ENCODE measurements around the gene ACSM2A. TPM values are rescaled to one million over a fixed set of nuclear protein-coding genes. Genes with fewer than 3 reads are reported as not detected.
A peak's percentile ranks its signal among the peaks of the same experiment; 100 is the strongest.
"Not testable (repeated sequence)": the region's sequence is repeated elsewhere in the genome, so short reads cannot be mapped to it uniquely, and the experiment has no call there.

Gene ACSM2A, protein sequence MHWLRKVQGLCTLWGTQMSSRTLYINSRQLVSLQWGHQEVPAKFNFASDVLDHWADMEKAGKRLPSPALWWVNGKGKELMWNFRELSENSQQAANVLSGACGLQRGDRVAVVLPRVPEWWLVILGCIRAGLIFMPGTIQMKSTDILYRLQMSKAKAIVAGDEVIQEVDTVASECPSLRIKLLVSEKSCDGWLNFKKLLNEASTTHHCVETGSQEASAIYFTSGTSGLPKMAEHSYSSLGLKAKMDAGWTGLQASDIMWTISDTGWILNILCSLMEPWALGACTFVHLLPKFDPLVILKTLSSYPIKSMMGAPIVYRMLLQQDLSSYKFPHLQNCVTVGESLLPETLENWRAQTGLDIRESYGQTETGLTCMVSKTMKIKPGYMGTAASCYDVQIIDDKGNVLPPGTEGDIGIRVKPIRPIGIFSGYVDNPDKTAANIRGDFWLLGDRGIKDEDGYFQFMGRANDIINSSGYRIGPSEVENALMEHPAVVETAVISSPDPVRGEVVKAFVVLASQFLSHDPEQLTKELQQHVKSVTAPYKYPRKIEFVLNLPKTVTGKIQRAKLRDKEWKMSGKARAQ
- not detected in 2 replicates for total RNA-seq (2014; rRNA removed; shearing (Covaris generic))

- H3K4me1 ChIP-seq; DNase-seq; H3K27ac ChIP-seq; H3K4me3 ChIP-seq; H3K27me3 ChIP-seq; H3K9me3 ChIP-seq (replicated peaks); H3K36me3 ChIP-seq: not testable (repeated sequence)
Observed at GRCh38 chr16:20451364-20451763, at the start of gene ACSM2A. ACSM2A (plus strand) TSS chr16:20451521; CDS start chr16:20460115, 8,594 bp downstream.

DNA sequence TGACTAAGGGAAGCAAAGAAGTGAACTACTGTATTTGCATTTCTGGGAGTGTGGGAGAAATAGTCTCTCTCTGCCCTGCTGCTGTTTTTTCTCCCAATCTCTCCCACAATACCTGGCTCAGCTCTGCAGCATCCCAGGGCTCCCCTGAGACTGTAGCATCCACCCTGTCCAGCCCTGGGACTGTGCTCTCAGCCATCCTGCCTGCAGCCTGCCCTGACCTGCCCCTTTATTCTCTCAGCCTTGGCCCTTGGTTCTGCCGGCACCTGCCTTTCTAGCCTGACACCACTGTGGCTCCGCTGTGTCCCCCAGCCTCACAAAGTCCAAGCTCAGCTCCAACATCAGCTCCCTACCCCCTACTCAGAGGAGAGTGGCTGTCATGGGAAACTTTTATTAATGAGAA lies 48.7 kb upstream of the ACSM2A start:
- no peaks in the 10 kb centered on the region for H3K4me1 ChIP-seq
- H3K36me3 ChIP-seq = no peaks in the 10 kb centered on the region
- no peak overlapping the region for H3K27ac ChIP-seq
- H3K27me3 ChIP-seq = no peaks in the 10 kb centered on the region
- no peak overlapping the region for H3K4me3 ChIP-seq
- H3K9me3 ChIP-seq (replicated peaks) = no peaks in the 10 kb centered on the region
- DNase-seq = no peak

GRCh38 chr16:20404637-20405036 lies 46.7 kb upstream of the ACSM2A start, which contains the start of gene PDILT:
PDILT (minus strand) TSS chr16:20404737; CDS start chr16:20399300, 5,437 bp downstream.
- Histone ChIP-seq H3K27ac (no peak within 1 kb of the TSS), H3K4me1 (no peaks in the 10 kb centered on the region), H3K4me3 (no peak within 1 kb of the TSS), H3K9me3 (replicated peaks) (no peaks in the 10 kb centered on the region), H3K27me3 (no peaks in the 10 kb centered on the region), H3K36me3 (no peaks in the 10 kb centered on the region)
- DNase-seq = no peak

DNA sequence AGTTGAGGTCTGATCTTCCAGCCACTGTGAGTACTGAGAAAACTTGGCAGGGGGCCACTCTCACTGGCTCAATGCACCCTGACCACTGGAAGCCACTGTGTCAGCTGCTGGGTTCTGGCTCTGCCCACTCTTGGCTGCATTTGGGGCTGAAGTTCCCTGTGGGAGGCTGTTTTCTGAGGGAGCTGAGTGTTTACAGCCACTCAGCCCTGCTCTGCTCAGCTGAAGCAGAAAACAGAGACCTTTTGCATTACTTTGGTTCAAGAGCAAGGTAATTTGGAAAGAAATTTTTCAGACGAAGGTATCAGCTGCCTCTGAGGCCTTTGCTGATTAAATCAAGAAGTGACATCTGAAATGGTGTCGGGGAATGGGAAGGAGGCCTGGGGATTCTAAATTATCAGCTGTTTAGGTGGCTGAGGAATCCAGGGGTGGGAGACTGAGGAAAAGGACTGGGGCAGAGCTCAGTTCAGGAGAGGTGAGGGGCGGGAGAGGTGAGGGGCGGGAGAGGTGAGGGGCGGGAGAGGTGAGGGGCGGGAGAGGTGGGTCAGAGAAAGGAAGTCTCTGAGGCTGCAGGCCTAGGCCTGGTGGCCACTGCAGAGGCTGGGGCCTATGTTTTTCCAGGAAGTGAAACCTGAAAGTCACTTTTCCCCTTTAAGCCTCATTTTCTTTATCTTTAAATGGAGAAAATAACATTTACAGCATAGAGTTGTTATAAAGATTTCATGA lies 41.8 kb upstream of the ACSM2A start, which contains the start of gene ACSM5:
Gene ACSM5 (plus strand): TSS at position 137 of the 723 bp plus-strand sequence. CDS start 1,951 bp downstream, outside the sequence.
- no peaks in the 10 kb centered on the region for H3K4me1 ChIP-seq
- peak; percentile 31 to 51 for DNase-seq
- no peak within 1 kb of the TSS for H3K27ac ChIP-seq

DNA sequence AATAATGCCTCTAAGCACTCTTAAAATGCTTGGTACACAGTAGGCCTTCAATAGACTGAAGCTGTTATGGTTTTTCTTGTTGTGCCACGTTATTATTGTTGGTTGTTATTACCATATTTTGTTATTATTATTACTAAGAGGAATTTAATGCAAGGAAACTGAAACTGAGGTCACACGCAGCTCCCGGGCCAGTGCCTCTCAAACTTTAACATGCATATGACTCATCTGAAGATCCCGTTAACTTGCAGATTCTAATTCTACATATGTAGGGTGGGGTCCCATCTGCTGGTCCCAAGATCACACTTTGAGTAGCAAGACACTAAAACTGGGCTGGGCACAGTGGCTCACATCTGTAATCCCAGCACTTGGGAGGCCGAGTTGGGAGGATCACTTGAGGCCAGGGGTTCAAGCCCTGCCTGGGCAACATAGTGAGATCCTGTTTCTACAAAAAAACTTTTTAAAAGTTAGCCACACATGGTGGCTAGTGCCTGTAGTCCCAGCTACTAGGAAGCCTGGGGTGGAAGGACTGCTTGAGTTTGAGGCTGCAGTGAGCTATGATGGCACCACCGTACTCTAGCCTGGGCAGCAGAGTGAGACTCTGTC lies 41.1 kb upstream of the ACSM2A start:
- no peak for DNase-seq
- Histone ChIP-seq H3K27me3 (no peaks in the 10 kb centered on the region), H3K4me3 (no peak overlapping the region), H3K27ac (no peak overlapping the region), H3K4me1 (no peaks in the 10 kb centered on the region), H3K9me3 (replicated peaks) (no peaks in the 10 kb centered on the region), H3K36me3 (no peaks in the 10 kb centered on the region)

More for the DNA sequence above, 41.8 kb upstream of the ACSM2A start, which contains the start of gene ACSM5:
- Histone ChIP-seq H3K27me3 (no peaks in the 10 kb centered on the region), H3K36me3 (no peaks in the 10 kb centered on the region), H3K4me3 (no peak within 1 kb of the TSS), H3K9me3 (replicated peaks) (no peaks in the 10 kb centered on the region)

- DNase-seq = no peak
- Histone ChIP-seq H3K27ac (no peak overlapping the region), H3K36me3 (no peaks in the 10 kb centered on the region), H3K4me1 (no peaks in the 10 kb centered on the region), H3K27me3 (no peaks in the 10 kb centered on the region), H3K9me3 (replicated peaks) (no peaks in the 10 kb centered on the region), H3K4me3 (no peak overlapping the region)
Observed at GRCh38 chr16:20411055-20411454, 40.3 kb upstream of the ACSM2A start.

GRCh38 chr16:20415541-20415940 lies 35.8 kb upstream of the ACSM2A start:
- Histone ChIP-seq H3K9me3 (replicated peaks) (no peaks in the 10 kb centered on the region), H3K27ac (no peak overlapping the region), H3K4me1 (no peaks in the 10 kb centered on the region), H3K4me3 (no peak overlapping the region), H3K27me3 (no peaks in the 10 kb centered on the region), H3K36me3 (no peaks in the 10 kb centered on the region)
- no peak for DNase-seq

DNA sequence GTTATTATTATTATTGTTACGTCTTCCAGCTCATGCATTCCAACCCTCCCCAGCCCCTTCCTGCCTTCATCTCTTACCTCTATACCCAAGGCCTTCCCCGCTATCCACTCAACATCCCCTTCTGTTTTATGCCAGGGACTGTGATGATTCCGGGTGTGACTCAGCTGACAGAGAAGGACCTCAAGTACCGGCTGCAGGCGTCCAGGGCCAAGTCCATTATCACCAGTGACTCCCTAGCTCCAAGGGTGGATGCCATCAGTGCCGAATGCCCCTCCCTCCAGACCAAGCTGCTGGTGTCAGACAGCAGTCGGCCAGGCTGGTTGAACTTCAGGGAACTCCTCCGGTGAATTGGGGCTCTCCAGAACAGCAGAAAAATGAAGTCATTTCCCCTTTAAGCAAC lies 32.2 kb upstream of the ACSM2A start:
- not testable (repeated sequence) for H3K9me3 ChIP-seq (replicated peaks); H3K36me3 ChIP-seq; DNase-seq; H3K4me1 ChIP-seq; H3K27me3 ChIP-seq; H3K4me3 ChIP-seq; H3K27ac ChIP-seq

GRCh38 chr16:20421748-20422147 lies 29.6 kb upstream of the ACSM2A start:
- H3K4me3 ChIP-seq; H3K9me3 ChIP-seq (replicated peaks); H3K27ac ChIP-seq; H3K27me3 ChIP-seq; H3K4me1 ChIP-seq; DNase-seq; H3K36me3 ChIP-seq: not testable (repeated sequence)

GRCh38 chr16:20423772-20424128 lies 27.6 kb upstream of the ACSM2A start:
- H3K27ac ChIP-seq; H3K36me3 ChIP-seq; DNase-seq; H3K4me3 ChIP-seq; H3K27me3 ChIP-seq; H3K9me3 ChIP-seq (replicated peaks); H3K4me1 ChIP-seq: not testable (repeated sequence)

DNA sequence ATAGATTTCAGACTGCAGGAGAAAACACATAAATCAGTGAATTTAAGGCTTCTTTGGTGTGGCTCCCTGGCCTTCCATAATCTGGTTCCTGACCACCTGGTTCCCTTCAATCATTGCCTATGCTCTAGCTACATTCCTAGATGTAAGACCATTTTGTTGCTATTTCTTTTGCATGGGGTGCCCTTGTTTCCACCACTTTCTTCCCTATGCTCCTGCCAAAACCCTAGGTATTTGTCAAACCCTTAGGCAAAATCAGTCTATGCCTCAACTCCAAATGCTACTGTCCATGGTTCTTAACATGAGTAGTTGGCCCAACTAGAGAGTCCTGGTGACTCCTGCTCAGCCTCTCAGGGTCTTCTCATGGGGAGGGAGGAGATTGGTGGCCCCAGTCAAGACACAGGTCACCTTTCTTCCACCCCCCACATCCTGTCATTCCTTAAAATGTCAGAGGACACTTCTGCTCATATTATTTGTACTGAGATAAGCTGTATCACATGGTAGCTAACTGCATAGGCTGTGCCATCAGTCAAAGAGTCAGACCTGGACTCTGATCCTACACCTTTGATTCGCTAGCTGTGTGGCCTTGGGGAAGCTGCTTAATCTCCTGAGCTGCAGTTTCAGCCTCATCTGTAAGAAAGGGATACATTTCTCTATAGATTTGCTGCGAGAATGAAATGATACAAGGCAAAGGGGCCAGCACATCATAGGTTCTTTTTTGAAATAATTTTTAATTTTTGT lies 27.0 kb upstream of the ACSM2A start:
- Histone ChIP-seq H3K27me3 (no peaks in the 10 kb centered on the region), H3K9me3 (replicated peaks) (no peaks in the 10 kb centered on the region), H3K36me3 (no peaks in the 10 kb centered on the region), H3K27ac (no peak overlapping the region), H3K4me1 (no peaks in the 10 kb centered on the region), H3K4me3 (no peak overlapping the region)
- no peak for DNase-seq

GRCh38 chr16:20427401-20427797 lies 23.9 kb upstream of the ACSM2A start:
- not testable (repeated sequence) for H3K36me3 ChIP-seq; H3K9me3 ChIP-seq (replicated peaks); DNase-seq; H3K4me3 ChIP-seq; H3K27me3 ChIP-seq; H3K4me1 ChIP-seq; H3K27ac ChIP-seq

DNA sequence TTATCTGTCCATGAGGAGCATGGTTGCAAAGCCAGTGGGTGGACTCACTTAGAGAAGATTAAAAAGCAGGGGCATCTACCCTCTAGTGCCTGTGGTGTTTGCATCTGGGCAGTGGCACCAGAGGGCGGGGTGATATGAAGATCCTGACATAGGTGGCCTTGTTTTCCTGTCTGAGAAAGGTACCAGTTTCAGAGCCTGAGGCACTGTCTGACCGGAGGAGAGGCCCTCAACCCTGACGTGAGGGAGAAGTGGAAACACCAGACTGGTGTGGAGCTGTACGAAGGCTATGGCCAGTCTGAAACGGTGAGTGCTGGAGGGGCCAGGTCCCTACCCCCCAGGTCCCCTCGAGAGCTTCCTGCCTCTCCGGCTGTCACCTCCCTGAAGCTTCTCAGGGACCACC lies 21.8 kb upstream of the ACSM2A start:
- not testable (repeated sequence) for H3K9me3 ChIP-seq (replicated peaks); H3K4me1 ChIP-seq; DNase-seq; H3K4me3 ChIP-seq; H3K36me3 ChIP-seq; H3K27me3 ChIP-seq; H3K27ac ChIP-seq

DNA sequence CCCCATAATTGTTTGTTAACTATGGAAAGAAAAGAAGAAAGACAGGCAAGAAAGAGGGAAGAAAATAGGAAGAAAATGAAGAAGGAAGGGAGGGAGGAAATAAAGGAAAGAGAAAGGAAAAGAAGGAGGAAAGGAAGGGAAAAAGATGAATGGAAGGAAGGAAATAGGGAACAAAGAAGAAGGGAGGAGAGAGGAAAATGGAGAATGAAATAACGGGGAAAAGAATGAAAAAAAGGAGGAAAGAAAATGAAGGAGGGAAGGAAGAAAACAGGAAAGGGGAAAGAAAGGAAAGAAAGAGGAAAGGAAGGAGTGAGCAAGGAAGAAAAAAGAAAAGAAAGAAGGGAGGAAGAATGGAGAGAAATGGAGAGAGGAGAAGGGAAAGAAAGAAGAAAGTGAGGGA lies 20.8 kb upstream of the ACSM2A start:
- not testable (repeated sequence) for H3K36me3 ChIP-seq; H3K27ac ChIP-seq; H3K4me1 ChIP-seq; DNase-seq; H3K27me3 ChIP-seq; H3K9me3 ChIP-seq (replicated peaks); H3K4me3 ChIP-seq

Measured in SJCRH30 (cell line).